Fibroblast of skin of abdomen (primary cell): ENCODE data around the gene SLC3A2.
"Not testable (repeated sequence)": the region's sequence is repeated elsewhere in the genome, so short reads cannot be mapped to it uniquely, and the experiment has no call there.

Experiments used
- DNase-seq: peaks from one replicate; pipeline ENCODE4 v3.0.0-alpha.2; 2013

SLC3A2 gene

GRCh38 chr11:62852523-62853188 is 28.0 kb upstream of the SLC3A2 start:
- no peak for DNase-seq

GRCh38 chr11:62853279-62853965 is 27.3 kb upstream of the SLC3A2 start:
- DNase-seq, result no peak

- DNase-seq, result no peak
These were observed 26.5 kb upstream of the SLC3A2 start for GRCh38 chr11:62854013-62854824.

GRCh38 chr11:62854825-62855570 is 25.7 kb upstream of the SLC3A2 start:
- DNase-seq, result no peak

DNA sequence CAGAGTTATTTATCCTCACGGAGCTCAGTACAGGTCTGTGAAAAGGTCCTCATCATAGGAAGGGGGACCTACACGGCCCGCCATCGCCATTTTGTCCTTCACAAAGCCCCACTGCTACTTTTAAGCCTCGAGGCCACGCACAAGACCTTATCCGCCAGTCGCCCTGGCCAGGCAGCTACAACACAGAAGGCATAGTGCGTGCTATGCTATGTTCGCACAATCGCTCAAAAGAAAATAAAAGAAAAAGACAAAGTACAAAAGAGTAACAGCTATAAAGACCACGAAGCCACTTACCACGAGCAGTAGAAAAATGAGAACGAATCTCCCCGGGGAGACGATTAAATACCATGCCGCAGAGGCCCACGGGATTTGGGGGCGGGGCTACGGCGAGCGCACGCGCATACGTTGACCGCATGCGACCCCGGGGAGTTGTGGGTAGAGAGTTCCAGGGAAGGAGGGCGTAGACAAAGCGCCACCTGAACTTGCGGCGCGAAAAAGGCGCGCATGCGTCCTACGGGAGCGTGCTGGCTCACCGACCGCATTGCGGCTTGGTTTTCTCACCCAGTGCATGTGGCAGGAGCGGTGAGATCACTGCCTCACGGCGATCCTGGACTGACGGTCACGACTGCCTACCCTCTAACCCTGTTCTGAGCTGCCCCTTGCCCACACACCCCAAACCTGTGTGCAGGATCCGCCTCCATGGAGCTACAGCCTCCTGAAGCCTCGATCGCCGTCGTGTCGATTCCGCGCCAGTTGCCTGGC is 24.9 kb upstream of the SLC3A2 start:
- peak; percentile 98 for DNase-seq

- no peak for DNase-seq
These were observed 24.3 kb upstream of the SLC3A2 start for GRCh38 chr11:62856333-62856895.

DNA sequence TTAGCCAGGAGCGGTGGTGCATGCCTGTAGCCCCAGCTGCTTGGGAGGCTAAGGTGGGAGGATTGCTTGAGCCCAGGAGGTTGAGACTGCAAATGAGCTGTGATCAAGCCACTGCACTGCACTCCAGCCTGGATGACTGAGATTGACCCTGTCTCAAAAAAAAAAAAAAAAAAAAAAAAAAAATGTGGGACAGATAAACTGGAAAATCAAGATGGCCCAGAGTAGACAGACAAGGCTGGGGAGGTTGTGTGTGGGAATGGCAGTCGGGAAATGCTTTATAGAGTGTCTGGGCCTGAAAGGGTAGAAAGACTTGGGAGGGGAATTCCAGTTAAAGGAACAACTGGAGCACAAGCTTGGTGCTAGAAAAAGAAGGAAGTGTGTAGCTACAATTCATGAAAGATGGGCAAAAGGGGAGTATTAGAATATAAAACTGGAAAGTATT is 23.1 kb upstream of the SLC3A2 start:
- no peak for DNase-seq

DNA sequence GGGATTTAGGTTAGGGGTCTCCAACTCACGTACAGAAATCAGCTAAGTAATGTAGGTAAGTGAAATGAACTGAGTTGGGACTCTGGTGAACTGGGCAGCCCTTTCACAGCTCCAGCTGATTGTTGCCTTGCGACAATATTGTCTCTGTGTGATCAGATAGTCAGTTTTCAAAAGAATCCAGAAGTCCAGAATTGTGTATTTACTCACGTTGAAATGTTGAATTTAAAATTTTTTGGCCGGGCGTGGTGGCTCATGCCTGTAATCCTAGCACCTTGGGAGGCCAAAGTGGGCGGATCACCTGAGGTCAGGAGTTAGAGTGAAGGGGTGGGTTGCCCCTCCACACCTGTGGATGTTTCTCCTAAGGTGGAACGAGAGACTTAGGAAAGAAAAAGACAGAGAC is 22.5 kb upstream of the SLC3A2 start:
- no peak for DNase-seq

GRCh38 chr11:62859281-62859703 is 21.4 kb upstream of the SLC3A2 start:
- not testable (repeated sequence) for DNase-seq

DNA sequence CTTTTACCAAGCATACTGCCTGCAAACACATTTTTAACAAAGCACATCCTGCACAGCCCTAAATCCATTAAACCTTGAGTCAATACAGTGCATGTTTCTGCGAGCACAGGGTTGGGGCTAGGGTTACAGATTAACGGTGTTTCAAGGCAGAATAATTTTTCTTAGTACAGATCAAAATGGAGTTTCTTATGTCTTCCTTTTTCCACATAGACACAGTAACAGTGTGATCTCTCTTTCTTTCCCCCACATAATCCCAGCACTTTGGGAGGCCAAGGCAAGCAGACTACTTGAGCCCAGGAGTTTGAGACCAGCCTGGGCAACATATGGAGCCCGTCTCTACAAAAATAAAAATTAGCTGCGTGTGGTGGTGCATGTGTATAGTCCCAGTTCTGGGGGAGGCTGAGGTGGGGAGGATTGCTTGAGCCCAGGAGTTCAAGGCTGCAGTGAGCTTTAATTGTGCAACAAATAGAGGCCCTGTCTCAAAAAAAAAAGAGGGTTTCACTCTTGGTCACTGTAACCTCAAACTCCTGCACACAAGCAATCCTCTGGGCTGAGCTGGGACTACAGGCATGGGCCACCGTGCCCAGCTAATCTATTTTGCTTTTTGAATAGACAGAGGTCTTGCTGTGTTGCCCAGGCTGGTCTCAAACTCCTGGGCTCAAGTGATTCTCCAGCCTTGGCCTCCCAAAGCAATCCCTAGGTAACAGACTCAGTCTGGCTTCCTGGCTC is 19.7 kb upstream of the SLC3A2 start:
- DNase-seq, result no peak

GRCh38 chr11:62861564-62862192 is 19.0 kb upstream of the SLC3A2 start:
- not testable (repeated sequence) for DNase-seq

GRCh38 chr11:62863687-62864335 is 16.9 kb upstream of the SLC3A2 start:
- no peak for DNase-seq

GRCh38 chr11:62865635-62866034 is 15.1 kb upstream of the SLC3A2 start:
- DNase-seq, result no peak

DNA sequence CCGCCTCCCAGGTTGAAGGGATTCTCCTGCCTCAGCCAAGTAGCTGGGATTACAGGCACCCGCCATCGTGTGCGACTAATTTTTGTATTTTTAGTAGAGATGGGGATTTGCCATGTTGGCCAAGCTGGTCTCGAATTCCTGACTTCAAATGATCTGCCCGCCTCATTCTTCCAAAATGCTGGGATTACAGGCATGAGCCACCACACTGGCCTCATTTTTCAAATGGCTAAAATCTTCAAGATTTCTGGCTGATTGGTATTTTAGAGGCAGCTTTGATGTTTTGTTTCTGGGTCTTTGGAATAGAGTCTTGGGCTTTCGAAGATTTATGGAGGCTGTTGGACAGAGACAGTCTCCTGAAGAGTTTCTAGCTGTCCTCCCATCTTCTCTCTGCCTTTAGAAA is 5.8 kb upstream of the SLC3A2 start:
- DNase-seq, result no peak

- DNase-seq, result no peak
These were observed 4.8 kb upstream of the SLC3A2 start for GRCh38 chr11:62875698-62876478.

GRCh38 chr11:62876712-62877111 is 4.0 kb upstream of the SLC3A2 start:
- no peak for DNase-seq

- no peak for DNase-seq
These were observed 1.3 kb upstream of the SLC3A2 start for GRCh38 chr11:62879235-62879978.

DNA sequence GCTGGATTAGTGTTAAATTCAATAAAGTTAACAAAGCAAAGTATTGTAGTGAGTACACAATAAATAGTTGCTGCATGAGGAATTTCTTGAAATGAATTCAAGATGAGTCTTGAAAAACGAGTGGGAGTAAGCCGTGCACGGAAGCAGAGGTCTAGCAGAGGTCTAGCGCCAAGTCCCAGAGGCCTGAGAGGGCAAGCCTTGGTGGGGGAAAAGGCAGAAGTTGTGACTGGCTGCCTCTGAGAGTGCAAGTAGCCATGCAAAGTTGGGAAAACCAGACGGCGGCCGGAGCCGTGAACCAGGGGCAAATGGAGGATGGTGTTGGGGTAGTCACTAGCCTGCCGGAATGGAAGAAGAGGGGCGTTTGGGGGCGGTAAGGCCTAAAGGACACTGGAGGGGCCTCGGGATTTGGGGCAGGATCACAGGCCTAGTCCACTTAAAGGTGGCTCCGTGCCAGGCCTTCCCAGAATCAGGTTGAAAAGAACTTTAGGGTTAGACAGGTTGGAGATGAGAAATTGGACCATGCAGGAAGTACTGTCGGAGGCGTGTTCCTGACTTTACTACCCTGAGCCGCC is 379 bp upstream of the SLC3A2 start:
- DNase-seq, result peak; percentile 72
